LoVo (cell line): ENCODE measurements around the gene SULT1B1.

Experiments used
- DNase-seq: peaks from one replicate; pipeline ENCODE4 v3.0.0-alpha.2; 2016; ENCODE audit warnings: low spot score

Gene SULT1B1

GRCh38 chr4:69697536-69698242, 62.7 kb downstream of the SULT1B1 start:
- no peak for DNase-seq

- DNase-seq: peak; percentile 60
These were observed 70.8 kb downstream of the SULT1B1 start for GRCh38 chr4:69689599-69689998.

- DNase-seq: no peak
These were observed 75.6 kb downstream of the SULT1B1 start for GRCh38 chr4:69684804-69685203.
